CD4-positive, alpha-beta T cell treated with Interleukin-1 beta for 1 hour (primary cell): ENCODE data around the gene FBXO5.
"Not testable (repeated sequence)": the region's sequence is repeated elsewhere in the genome, so short reads cannot be mapped to it uniquely, and the experiment has no call there.

Experiments used
- DNase-seq, 2 donors: peaks; one replicate each; pipeline ENCODE4 v3.0.0-alpha.2; 2020 to 2022

Gene FBXO5

DNA sequence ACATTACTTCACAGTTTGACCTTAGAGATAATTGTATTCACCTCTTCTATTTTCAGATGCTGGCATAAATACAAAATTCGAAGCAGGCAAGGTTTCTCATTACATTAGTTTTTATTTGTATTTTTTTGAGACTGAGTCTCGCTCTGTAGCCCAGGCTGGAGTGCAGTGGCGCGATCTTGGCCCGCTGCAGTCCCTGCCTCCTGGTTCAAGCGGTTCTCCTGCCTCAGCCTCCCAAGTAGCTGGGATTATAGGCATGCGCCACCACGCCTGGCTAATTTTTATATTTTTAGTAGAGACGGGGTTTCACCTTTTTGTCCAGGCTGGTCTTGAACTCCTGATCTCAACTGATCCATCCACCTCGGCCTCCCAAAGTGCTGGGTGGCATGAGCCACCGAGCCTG, 2.5 kb upstream of the FBXO5 start:
- DNase-seq = not testable (repeated sequence)

- no peak for DNase-seq
These were observed 1.7 kb upstream of the FBXO5 start for GRCh38 chr6:152984513-152984872.

- DNase-seq = peak; percentile 94
These were observed 1.0 kb upstream of the FBXO5 start for GRCh38 chr6:152983637-152984512.

GRCh38 chr6:152981989-152982903, 595 bp downstream of the FBXO5 start:
- no peak for DNase-seq

- no peak for DNase-seq
These were observed 1.6 kb downstream of the FBXO5 start for GRCh38 chr6:152981219-152981618.

GRCh38 chr6:152980656-152981055, 2.2 kb downstream of the FBXO5 start:
- no peak for DNase-seq

- no peak for DNase-seq
These were observed 3.7 kb downstream of the FBXO5 start for GRCh38 chr6:152979116-152979515.

- DNase-seq = no peak
These were observed 4.8 kb downstream of the FBXO5 start for GRCh38 chr6:152978058-152978457.

DNA sequence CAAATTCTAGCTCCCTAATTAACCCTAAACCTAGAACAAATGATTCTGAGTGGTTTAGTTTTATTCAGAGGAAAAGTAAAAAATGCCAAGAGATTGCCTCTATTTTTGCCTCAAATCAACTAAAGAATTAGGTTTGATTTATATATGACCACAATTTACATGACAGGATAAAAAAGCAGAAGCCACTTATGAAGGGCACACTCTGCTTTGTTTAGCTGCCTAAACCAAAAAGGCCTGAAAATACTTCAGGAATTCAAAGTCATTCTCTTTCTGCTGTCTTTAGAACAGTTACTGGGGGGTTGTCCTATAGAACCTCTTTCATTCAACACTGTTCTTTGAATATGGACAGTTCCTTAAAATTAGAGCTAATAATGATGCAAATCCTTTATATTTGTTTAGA, 5.3 kb downstream of the FBXO5 start:
- no peak for DNase-seq

DNA sequence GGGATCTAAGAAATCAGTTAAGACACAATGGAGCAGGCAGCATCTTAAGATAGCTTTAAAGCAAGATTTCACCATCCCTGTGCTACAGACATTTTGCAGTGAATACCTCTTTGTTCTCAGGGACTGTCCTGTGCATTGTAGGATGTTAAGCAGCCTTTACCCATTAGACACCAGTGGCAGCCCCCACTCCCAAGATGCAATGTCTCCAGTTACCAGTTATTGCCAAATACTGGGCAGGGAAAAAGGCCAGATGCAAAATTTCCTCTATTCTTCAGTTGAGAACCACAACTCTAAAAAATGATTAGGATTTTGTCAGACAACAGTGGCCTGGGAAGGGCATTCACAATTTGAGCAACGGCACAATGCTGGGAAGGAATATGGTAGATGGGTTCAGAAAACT, 6.1 kb downstream of the FBXO5 start:
- no peak for DNase-seq

DNA sequence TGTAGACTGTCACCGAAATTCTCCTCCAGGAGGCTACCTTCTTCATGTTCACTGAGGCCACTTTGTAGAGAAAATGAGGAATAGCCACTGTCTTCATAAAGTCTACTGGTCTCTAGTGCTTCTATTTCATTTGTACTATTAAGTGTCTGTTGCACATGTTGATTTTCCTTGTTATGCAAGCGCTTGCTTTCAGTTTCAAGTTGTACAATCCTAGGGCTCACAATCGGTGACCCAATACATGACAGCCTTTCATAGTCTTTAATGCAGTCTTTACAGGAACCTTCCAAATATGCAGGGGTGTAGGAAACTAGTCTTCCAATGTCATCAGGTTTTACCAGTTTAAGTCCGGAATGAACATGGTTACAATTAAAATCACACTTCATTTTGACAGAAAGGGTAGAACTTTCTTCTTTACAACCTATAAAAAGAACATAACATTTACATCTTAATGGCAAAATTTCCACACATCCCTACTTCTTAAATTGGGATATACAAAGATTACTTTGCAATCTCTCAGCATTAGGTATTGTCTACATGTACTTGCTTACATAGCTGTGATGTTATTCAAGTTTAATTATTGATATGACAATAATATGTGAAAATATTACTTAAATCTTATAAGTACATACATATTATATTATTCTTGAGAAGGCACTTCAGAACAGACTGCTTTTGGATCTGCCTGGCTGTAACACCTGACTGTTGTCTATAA, 7.5 kb downstream of the FBXO5 start:
- DNase-seq = peak; percentile 26 to 49

- no peak for DNase-seq
These were observed 8.9 kb downstream of the FBXO5 start for GRCh38 chr6:152973916-152974315.

DNA sequence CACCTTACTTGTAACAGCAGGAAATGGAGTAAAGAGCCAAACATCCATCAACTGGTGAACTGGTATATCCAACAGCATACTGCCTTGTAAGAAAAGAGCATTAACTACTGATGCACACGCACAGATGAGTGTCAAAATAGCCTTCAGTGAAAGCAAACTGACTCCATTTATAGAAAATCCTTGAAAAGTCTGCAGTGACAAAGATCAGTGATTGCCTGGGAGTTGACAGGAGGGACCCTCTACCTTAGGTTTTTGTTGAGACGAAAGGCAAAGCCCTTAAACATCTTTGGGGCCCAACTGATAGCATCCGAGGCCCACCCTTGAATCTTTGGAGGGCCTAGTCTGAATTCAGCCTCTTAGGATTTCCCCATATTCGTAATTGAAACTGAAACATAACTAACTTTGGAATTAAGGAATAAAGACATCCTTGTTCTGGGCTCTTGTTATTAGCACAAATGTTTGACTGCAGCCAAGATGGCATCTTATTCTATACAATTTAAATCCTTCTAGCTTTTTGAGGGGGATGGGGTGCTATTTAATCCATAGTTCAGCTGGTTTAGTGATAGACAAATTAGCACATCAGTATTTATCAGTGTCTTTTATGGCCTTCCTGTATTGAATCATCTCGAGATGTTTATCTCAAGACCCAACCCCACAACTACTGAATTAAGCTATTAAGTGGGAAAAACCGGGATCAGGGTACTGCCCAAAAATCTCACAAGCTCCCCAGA, 13.0 kb downstream of the FBXO5 start:
- no peak for DNase-seq

GRCh38 chr6:152966168-152966894, 16.5 kb downstream of the FBXO5 start:
- DNase-seq = not testable (repeated sequence)

DNA sequence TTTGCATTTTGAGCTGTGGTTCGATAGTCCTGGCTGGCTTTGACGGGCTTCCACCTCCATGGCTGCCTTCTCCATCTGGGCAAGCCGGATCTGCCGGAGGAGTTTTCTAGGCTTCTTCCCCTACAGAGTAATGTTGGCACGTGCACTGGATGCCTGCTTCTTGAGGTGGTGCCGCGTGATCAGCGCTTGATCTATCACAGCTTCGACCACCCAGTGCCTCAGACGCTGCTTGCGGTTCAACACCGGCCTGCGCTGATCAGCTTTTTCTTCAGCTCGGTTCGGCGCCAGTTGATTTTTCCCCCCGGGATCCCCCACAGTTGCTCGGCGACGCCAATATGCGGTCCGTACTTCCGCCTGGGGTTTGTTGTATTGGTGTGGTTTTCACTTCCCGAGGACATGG, 23.5 kb downstream of the FBXO5 start:
- no peak for DNase-seq

DNA sequence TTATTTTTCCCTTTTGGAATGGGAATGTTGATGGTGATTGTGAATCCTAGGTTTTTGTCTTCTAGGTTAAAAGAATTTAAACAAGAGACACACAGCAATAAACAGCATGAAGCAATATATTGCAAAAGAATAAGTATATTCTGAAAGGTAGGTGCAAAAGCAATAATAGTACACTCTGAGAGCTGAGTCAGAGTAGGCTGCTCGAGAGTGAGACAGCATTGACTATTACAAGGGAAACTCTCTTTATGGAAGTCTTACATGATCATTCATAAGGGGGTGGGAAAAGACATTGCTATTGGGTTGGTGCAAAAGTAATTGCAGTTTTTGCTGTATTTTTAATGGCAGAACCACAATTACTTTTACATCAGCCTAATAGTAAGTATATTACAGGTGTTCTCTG, 25.0 kb downstream of the FBXO5 start:
- no peak for DNase-seq

DNA sequence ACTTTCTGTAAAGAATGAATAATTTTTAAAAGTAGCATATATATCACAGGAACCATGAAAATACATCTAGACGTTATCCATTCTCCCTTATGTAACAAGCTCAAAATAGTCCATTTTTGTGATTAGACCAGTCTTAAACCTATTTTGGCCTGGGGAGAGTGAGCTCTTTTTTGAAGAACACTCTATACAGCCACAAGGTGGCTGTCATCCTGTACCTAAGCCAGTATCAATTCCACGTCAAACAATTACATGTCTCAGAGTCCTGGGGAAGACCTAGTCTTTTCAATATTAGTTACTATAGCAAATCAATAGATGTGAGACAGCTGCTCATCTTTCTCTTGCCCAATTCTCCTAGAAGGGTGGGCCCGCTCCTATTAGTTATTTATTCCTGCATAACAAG, 28.4 kb downstream of the FBXO5 start:
- DNase-seq = no peak

- DNase-seq = no peak
These were observed 29.9 kb downstream of the FBXO5 start for GRCh38 chr6:152952866-152953509.

DNA sequence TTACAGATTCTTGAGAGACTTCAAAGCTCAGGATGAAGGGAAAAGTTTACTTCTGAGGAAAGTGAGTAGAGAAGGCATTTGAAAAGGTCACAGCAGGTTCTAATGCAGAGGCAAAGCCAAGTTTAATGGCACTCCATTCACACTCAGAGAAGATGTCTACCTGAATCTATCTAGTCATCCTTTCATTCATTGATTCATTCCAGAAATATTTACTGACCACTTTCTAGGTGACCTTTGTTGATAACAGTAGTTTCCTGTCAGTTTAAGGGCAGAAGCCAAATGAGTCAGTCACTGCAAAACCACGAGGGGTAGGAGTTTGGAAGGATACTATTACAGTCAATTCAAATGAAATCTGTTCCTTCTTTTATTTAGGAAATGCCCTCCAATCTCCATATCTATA, 30.8 kb downstream of the FBXO5 start:
- DNase-seq = no peak

GRCh38 chr6:152950240-152950639, 32.6 kb downstream of the FBXO5 start:
- no peak for DNase-seq

GRCh38 chr6:152948150-152948768, 34.6 kb downstream of the FBXO5 start:
- peak in 1 of 2 donors; percentile 36 for DNase-seq
